GM12873 (cell line): ENCODE results near the gene RIMBP2.

Experiments
- TF ChIP-seq, protein P1 (sequence below): IDR thresholded peaks from 2 replicates; pipeline ENCODE4 v1.5.1; 2012; ENCODE audit warnings: low read depth, mild to moderate bottlenecking, moderate library complexity, low read length, control low read depth; ENCODE audit not compliant: insufficient read depth; ENCODE audit errors: missing control alignments

Gene RIMBP2

DNA sequence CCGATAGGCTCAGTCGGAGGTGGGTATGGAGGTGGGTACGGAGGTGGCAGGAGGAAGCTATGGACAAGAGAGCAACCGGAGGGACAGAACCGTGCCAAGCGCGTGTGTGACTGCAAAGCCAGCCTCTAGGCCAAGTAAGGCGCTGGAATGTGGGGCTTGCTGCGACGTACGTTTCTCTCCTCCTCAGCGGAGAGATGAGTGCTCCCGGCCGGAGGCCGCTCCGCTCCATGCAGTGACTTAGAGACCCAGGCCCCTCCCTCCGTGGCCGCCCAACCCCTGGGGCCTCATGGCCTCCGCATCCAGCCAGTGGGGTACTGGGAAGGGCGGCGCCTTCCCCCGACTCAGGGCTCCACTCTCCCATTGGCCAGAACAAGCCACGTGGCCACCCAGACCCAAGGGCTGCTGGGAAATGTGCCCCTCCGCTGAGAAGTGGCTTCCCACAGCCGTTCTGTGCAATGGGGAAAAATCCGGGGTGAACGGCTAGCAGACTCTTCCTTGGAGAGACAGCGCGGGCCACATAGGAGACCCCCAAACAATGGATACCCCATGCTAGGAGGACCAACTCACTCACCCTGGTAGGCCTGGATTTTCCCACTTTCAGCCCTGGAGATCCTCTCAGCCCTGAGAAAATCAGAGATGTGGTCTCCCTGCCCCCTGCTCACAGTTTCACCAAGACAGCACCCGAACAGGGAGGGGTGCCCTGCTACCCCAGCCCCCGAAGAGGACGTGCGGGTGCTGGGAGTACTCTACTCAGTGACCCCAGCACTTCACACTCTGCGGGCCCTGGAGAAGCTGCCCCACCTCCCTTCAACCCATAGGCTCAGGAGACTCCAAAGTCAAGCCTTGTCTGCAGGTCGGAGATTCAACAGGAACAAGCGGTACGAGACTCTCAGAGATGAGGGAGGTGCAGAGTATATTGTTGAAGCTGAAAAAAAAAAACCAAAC is 66.7 kb downstream of the RIMBP2 start:
- TF ChIP-seq, protein P1, sequence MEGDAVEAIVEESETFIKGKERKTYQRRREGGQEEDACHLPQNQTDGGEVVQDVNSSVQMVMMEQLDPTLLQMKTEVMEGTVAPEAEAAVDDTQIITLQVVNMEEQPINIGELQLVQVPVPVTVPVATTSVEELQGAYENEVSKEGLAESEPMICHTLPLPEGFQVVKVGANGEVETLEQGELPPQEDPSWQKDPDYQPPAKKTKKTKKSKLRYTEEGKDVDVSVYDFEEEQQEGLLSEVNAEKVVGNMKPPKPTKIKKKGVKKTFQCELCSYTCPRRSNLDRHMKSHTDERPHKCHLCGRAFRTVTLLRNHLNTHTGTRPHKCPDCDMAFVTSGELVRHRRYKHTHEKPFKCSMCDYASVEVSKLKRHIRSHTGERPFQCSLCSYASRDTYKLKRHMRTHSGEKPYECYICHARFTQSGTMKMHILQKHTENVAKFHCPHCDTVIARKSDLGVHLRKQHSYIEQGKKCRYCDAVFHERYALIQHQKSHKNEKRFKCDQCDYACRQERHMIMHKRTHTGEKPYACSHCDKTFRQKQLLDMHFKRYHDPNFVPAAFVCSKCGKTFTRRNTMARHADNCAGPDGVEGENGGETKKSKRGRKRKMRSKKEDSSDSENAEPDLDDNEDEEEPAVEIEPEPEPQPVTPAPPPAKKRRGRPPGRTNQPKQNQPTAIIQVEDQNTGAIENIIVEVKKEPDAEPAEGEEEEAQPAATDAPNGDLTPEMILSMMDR: no peak

DNA sequence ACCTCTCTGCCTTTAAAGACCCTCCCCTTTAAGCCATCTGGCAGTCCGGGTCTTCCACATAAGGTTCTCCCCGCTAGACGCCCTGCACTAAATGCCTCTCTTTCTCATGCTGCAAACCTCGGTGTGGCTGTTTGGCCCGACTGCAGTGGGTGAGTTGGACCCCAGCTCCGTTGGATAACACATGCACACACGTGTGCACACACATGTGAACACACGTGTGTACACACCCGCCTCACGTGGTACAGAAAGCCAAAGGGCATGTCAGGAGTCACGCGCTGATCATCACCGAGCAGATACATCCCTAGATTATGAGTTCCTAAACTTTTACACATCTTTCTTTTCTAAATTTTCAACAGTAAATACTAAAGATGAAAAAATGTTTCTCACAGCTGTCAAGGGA is 68.3 kb downstream of the RIMBP2 start:
- TF ChIP-seq, protein P1: no peak

DNA sequence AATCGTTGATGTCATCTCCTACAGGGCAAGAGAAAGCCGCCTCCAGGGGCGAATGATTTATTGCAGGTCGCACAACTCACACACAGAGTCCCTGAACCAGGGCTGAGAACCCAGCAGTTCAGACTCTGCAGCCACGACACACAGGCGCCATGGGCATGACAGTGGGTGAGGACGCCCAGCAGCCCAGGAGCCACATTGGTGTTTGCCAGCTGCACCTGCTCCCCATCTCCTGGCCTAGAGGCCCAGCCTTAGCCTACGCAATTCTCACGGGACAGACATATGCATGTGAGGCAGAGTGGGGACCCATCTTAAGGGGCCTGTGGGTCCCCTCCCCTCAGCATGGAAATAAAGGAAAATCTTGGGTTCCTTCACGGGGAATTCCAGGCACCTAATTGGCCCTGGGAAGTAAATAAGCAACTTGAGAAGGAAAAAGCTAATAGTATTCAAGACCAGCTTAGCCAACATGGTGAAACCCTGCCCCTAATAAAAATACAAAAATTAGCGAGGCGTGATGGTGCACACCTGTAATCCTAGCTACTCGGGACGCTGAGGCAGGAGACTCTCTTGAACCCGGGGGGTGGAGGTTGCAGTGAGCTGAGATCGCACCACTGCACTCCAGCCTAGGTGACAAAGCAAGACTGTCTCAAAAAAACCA is 69.3 kb downstream of the RIMBP2 start:
- TF ChIP-seq, protein P1: no peak

DNA sequence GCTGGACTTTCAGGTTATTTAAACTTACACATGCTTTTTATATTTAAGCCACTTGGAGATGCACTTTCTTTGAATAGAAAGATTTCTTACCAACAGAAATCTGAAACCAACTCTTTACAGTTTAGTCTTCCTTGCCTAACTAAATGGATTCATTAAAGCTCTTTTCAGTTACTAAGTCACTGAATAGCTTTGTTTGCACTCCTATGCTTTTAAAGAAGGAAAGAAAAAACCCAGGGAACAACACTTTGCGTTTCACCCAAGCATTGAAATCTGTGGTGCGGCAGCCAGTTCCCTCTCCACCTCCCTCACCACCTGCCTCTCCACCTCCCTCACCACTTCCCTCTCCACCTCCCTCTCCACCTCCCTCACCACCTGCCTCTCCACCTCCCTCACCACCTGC is 70.3 kb downstream of the RIMBP2 start:
- TF ChIP-seq, protein P1: no peak

DNA sequence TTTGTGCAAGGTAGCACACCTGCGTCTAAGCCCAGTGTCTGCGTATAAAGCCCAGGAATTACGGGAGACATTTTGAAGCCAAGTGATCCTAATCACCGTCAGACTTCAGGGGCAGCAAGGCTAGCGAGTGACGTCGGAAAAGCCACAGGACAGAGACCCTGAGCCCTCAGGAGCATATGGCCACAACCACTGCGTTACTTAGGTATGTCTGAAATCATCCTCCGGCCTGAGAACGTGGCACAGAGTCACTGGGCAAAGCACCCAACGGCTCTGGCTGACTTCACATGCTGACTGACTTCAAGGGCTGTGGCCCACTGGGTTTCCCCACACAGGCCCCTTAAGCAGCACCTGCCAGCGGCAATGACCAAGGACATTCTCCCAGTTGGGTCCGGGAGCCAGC is 71.5 kb downstream of the RIMBP2 start:
- TF ChIP-seq, protein P1: no peak

DNA sequence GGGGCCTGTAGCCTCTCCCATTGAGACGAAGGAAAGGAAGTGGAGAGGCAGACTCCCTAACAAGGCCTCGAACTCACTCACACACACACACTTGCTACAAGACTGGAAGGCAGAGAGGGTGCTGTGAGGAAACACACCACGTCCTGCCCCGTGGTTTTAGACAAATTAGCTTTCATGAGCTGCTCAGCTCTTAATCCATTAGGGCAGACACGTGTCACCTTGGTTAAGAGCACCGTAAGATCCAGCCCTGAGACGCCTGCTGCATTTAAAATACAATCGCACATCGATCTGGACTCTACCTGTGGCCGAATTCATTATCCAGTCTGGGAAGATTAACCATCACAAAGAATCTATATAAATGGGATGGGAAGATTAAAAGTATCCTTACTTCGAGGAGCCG is 72.0 kb downstream of the RIMBP2 start:
- TF ChIP-seq, protein P1: no peak

DNA sequence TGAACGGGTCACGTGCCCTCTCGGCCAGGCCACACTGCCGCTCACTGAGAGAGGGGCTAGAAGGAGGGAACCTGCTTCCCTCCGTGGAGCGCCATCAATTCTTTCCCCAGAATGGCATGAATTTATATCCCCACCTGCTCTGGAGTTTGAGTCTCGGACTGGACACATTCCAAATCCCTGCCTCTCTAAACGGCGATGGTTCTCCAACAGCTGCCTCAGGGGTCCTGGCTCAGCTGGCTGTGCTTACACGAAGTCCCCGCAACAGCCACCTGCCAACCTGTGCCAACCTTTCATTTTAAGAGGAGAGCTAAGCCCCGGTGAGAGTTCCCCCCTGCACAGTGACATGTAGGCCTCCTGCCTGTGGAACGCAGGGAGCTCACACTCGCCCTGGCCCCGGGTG is 73.2 kb downstream of the RIMBP2 start:
- TF ChIP-seq, protein P1: no peak
